Jurkat, Clone E6-1 (cell line): ENCODE measurements around the gene WHAMM.
"Not testable (repeated sequence)": the region's sequence is repeated elsewhere in the genome, so short reads cannot be mapped to it uniquely, and the experiment has no call there.

ENCODE experiments used
- DNase-seq: peaks from one replicate; pipeline ENCODE4 v3.0.0-alpha.2; 2011; ENCODE audit warnings: low read depth, low spot score
- H3K4me3 ChIP-seq: 2 replicates; pipeline ENCODE4 v1.5.1; 2011; ENCODE audit warnings: mild to moderate bottlenecking, low read length, control low read depth, moderate library complexity

Gene WHAMM

DNA sequence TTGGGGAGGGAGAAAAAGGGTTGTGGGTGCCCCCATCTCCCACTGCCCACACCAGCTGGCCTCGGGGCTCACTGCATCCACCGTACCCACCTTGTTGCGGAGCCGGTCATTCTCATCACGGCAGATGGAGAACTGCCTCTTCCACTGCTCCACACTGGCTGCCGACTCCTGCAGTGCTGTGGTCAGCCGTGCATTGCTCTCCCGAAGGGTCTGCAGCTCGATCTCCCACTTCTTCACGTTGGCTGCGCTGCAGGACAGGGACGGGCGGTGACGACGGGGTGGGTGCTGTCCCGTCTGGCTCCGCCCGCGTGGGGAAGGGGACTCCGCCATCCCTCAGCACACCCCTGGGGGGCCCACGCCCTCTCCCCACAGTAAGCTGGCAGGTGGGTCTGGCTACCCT, 45.1 kb downstream of the WHAMM start:
- no peak for DNase-seq
- H3K4me3 ChIP-seq, result no peak overlapping the region

DNA sequence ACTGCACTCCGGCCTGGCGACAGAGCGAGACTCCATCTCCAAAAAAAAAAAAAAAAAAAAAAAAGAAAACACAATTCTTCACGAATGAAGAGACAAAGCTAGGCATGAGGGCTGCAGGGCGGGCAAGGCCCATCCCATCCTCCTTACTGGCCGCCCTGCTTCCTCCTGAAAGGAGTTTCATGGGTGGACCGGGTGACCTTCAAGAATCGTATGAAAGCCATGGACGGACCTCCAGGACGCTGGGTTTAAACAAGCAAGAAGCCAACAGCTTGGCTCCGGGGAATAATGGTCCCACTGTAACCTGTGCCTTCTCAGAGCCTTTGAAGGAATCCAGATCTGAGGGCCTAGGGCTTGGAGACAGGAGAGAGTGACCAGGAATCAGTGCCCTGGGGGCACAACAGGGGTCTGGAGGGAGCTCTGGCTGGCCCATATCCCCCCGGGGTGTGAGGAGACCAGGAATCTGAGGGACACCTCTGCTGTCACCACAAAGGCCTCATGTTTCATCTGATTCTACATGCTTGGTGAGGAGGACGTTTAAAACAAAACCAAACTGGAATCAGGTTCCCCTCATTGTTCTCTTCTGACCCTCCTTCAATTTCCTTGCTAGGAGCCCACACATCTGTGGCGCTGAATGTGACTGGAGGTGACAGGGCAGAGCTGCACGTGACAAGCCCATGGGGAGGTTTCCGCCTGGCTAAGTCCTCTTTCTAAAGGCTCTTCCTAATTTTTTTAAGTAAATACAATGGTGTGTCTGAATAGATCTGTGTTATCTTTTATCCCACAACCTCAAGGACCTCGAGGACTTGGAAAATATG, 46.1 kb downstream of the WHAMM start:
- no peak overlapping the region for H3K4me3 ChIP-seq
- DNase-seq, result no peak

DNA sequence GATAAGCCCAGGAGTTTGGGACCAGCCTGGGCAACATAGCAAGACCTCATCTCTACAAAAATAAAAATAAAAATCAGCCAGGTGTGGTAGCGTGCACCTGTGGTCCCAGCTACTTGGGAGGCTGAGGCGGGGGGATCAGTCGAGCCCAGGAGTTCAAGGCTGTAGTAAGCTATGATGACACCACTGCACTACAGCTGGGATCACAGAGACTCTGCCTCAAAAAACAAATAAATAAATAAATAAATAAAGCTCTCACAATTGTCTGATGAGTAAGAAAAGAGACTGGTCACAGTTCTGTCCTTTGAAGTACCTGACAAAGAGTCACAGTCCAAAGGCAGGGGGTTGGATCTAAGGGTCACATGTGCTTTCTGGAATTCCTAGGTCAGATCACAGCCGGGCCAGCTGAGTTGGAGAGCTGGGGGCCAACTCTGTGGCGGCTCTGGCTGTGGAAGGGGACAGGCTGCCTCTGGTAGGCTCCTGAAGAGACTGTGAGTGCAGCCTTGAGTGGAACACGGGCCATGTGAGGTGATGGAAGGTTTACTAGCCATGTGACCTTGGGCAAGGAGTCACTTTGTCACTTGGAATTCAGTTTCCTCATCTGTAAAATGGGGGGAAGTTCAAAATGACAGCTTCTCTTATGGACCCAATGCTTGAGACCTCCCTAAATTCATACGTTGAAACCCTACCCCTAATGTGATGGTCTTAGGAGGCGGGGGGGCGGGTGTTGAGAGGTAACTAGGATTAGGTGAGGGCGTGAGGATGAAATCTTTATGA, 47.2 kb downstream of the WHAMM start:
- DNase-seq, result no peak
- H3K4me3 ChIP-seq, result no peak overlapping the region

DNA sequence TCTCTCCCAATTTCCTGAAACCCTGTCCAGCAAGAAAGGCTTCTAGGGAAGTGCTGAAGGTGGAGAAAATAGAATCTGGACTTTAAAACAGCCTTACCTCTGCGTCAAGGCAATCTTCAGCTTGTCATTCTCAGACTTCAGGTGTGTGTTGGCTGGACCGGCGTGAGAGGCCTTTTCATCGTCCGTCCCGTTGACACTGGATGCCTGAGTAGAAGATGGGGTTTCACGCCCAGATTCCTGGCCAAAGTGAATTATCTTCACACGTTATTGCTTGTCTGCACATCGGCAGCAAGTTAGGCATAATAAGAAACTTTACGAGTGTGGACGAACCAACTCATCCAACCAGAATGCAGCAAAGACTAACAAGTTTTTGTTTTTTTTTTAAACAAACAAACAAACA, 49.5 kb downstream of the WHAMM start:
- no peak overlapping the region for H3K4me3 ChIP-seq

DNA sequence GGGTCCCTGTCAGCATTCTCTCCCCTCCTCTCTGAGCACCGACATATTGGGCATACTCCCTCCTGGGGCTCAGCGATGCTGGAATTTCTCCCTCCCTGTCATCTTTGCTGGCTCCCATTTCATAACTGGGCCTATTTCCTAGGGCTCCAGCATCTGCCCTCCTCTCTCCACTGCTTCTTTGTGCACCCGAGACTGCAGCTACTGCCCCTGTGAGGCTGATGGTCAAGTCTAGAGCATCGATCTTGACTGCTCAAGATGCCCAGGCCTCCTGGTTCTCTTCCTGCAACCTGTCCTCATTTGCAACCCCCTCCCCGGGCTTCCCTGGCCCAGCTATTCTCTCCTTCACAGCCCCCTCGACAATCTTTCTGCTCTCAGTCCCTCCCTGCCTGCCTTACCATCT, 53.5 kb downstream of the WHAMM start:
- no peak for DNase-seq
- H3K4me3 ChIP-seq, result no peak overlapping the region

More for the DNA sequence above, 49.5 kb downstream of the WHAMM start:
- no peak for DNase-seq

DNA sequence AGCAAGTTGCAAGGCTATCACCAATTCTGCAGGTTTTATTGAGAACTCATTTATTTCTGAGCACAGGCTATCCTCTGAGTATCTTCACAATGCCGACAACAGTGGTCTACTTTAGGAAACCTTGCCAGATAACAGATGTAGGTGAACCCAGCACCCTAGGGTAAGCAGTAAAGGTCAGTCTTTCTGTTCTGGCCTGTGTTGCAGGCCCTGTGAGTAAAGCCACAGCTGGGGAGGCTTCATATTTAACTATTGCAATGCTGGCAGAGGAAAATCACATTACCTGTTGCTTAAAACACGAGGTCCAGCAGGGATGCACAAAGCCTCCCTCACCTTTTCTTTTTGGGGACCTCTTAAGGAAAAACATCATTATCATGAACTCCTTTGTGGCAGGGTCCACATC, 55.5 kb downstream of the WHAMM start:
- H3K4me3 ChIP-seq, result no peak overlapping the region
- DNase-seq, result no peak

DNA sequence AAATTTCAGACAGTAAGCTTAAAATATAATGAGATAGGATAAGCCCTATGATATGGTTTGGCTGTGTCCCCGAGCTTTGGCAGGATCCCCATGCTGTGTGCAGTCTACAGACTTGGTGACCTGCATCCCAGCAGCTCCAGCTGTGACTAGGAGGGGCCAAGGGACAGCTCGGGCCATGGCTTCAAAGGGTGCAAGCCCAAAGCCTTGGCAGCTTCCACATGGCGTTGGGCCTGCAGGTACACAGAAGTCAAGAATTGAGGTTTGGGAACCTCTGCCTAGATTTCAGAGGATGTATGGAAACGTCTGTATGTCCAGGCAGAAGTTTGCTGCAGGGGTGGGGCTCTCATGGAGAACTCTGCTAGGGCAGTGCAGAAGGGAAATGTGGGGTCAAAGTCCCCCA, 56.2 kb downstream of the WHAMM start:
- not testable (repeated sequence) for DNase-seq, H3K4me3 ChIP-seq

DNA sequence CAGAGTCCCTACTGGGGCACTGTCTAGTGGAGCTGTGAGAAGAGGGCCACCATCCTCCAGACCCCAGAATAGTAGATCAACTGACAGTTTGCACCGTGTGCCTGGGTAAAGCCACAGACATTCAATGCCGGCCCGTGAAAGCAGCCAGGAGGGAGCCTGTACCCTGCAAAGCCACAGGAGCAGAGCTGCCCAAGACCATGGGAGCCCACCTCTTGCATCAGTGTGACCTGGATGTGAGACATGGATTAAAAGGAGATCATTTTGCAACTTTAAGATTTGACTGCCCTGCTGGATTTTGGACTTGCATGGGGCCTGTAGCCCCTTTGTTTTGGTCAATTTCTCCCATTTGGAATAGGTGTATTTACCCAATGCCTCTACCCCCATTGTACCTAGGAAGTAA, 56.6 kb downstream of the WHAMM start:
- not testable (repeated sequence) for H3K4me3 ChIP-seq

DNA sequence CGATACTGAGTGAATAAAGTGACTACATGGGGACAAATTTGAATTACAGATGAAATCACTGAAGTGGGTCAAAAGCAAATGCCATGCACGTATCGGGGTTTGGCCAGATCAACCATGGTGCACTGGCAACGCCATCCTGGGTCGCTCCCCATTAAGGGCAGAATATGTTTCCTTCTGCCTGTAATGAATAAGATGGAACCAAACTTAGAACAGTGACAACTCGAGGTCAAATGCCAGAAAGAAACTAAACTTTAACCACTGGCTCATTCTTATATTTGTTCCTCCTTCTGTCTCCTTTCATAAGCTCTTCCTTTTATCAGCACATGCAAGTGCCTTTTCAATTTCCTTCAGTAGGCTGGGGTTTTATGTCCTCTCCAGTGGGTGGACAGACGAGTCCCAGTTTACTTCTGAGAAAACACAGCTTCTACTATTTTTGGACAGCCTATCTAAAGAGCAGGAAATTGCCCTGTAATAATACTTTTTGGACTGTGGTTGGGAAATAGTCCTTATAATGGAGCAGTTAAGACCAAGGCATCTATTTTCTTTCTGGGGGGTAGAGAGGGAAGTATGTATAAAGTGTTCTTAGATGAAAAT, 61.4 kb downstream of the WHAMM start:
- H3K4me3 ChIP-seq, result no peak overlapping the region
- DNase-seq, result no peak

More for the DNA sequence above, 56.6 kb downstream of the WHAMM start:
- DNase-seq, result not testable (repeated sequence)

DNA sequence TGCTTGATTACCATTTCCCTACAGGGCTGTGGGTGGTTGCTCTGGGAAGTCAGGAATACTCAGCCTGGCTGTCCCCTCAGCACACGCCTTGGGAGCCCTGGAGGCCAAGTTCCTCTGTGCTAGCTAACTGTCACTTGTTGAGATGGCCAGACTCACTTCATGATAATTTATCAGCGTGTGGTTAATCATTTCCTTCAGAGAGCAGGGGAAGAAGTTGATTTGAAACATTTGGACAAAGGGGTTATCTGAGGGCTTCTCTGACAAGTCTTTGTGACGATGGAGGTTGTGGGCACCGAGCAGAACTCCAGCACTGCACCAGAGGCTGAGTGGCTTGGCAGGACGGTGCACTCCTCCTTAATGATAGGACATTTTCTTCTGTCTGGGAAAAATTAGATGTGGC, 61.9 kb downstream of the WHAMM start:
- no peak for DNase-seq
- H3K4me3 ChIP-seq, result no peak overlapping the region

DNA sequence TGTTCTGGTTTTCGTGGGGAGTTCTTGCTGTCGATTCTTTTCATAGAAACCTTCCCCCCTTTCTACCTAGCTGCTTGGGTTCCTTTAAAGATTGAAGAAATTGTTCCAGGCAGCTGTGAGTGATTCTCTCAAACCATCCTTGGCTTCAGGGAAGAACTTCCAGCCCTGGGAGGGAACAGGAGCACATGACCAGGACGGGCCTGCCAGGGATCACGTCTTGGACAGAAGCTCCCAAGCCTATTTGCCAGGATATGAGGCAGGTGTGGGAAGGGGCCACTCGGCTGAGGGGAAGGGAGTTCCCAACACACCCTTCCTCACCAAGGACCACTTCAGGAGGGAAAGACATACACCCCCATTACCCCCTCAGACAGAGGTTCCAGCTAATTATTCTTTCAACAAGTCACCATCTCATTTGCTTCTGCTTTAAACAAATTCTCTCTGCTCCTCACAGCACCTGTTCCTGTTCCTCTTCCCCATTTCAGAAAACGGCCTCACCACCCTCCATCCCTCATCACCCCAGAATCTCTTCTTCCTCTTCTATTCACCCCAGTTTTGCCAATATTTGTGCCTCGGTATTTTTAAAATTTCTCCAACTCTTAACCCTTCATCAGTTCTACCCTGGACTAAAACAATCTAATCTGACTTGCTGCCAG, 62.5 kb downstream of the WHAMM start:
- H3K4me3 ChIP-seq, result no peak overlapping the region
- no peak for DNase-seq

DNA sequence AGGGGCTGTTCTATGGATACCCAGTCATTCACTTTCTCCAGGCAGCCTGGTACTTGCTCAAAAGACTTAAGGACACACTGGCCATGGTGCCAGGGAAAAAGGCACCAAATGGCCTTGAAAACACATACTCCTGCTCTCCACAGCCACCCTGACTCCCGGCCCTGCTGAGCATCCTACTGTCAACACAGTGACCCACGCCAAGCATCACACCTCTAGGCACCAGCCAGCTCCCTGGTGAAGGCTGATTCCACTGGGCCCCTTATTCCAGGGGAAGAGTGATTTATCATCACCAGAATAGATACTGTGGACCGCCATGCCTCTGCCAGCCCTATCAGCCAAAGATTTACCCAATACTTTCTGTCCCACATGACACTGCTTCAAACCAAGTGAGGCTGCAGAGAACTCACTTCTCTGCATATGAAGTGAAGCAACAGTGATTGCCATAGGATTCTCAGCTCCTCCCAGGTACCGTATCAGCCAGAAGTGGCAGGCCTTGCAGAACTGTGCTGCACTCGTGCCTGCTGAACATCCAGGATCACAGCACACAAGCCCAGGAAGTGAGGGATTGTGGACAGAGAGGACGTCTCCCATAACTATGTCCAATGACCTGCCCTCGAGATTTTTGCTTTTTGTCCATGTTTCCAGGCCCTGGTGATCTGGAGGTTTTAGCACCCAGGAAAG, 63.7 kb downstream of the WHAMM start:
- no peak overlapping the region for H3K4me3 ChIP-seq
- no peak for DNase-seq

DNA sequence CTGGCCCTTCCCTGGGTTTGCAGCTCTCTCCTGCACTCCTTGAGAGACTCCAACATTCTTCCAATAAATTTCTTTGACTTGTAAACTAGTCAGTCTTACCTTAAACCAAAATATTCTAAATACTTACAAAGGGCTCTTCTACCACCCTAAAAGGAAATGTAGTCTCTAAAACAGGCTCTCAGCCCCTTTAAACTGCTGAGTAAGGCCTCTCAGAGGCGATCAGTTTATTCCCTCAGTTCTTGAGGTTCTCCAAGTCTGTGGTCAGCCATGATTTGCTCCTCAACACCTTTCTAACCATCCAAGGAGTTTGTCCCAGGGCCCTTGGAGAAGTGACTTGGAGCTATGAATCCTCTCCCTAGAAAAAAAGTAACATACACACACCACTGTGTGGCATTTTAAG, 64.8 kb downstream of the WHAMM start:
- no peak overlapping the region for H3K4me3 ChIP-seq
- no peak for DNase-seq

DNA sequence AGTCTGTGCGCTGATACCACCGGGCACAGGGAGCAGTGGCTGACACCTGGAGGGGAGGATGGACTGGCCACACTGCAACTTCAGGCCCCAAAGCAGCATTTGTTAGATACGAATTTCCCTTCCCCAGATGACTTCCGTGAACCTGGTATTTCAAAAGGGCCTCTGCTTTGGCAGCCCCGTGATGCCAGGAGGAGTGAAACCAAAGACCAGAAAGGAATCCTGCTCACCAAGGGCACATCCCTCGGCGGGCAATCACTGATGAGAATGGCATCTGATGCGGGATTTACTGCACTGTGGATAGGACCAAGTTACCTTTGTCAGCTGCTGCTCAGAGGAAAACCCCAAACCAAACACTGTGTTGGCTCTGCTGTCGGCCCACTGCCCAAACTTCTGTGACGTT, 65.5 kb downstream of the WHAMM start:
- no peak for DNase-seq
- H3K4me3 ChIP-seq, result no peak overlapping the region

DNA sequence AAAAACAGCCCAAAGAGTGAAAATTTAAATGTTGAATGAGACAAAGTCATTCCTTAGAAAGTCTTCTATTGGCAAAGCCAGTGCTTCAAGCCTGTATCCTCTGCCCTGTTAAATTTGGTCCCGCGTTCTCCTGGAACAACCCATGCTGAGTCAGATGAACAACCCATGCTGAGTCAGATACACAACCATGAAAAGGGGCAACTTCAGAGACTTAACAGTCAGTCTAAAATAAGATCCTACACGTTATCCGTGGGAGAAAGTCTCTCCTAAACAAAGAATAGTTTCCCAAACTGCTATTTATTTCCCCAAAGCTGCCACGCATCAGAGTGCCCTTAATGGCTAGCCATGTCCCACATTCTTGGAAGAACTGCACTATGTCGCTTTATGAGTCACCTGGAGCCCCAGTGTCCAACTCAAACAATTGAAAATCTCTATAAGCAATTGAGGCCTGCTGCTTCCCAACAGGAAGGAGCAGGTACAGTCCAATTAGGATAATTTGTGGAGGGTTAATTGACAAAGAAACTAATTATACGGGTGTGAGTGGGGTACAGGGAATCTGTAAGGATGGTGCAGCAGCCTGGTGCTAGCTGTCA, 66.1 kb downstream of the WHAMM start:
- no peak overlapping the region for H3K4me3 ChIP-seq
- no peak for DNase-seq

DNA sequence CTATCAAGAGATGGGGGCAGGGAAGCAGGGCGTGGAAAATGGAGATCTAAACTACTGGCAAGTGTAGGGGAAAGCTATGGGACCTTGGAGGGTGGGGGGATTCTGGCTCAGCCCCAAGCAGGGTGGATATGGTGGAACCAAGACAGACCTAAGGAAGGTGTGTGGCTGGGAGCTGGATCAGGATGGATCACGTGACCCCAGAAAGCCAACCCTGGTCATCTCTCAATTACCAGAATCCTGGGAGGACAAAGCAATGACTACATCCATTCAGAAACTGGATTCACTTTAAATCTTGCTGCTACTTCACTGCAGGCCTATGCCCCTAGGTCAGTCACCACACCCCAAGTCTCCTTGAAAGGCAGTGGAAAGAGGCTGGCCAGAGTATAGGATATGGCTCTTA, 68.4 kb downstream of the WHAMM start:
- no peak overlapping the region for H3K4me3 ChIP-seq
- no peak for DNase-seq

DNA sequence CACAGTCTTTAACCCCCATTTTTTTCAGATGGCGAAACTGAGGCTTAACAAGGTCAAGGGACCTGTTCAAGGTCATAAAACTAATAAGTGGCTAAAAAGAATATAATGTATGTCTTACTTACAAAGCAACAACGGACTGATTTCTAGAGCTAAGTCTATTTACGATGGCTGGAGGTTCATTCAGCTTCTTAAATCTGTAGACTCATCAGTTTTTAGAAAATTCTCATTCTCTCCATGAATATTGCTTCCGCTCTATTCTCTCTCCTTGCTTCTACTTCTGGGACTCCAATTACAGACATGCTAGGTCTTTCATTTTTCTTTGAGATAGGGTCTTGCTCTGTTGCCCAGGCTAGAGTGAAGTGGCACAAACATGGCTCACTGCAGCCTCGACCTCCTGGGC, 68.9 kb downstream of the WHAMM start:
- H3K4me3 ChIP-seq, result no peak overlapping the region

DNA sequence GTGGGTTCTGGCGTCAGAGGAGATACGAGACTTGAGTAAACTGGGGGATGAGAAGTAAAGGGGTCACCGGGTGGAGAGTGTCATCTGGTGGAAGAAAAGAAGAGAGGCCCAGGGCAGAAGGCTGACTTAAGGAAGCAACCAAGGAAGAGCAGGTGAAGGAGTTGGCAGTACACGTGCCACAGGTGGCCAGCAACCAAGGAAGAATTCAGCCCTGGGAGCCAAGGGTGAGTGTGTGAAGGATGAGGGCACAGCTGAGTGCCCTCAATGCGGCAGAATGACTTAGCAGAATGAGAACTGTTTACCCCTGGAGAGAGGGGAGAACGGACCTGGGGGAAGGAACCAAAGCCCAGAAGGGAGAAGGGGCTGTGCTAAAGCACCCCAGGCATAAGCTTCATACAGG, 71.3 kb downstream of the WHAMM start:
- H3K4me3 ChIP-seq, result no peak overlapping the region
- no peak for DNase-seq

More for the DNA sequence above, 68.9 kb downstream of the WHAMM start:
- no peak for DNase-seq

DNA sequence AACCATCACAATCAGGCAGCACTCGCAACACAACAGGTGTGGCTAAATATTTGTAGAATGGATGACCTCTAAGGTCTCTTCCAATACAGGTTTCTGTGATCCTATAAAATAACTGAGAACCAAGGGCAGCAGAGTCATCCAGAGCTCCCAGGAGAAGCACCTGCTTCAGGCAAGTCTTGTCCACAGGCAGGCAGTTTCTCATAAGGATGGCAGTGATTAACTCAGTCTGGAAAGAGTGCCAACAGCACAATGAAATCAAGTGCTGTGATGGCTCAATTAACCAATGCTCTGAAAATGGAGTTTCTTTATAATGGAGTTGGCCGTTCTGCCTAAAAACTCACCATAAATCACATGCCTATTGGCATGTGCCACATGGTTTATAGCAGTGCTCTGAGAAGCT, 72.3 kb downstream of the WHAMM start:
- no peak for DNase-seq
- H3K4me3 ChIP-seq, result no peak overlapping the region
